GM18502 (cell line): ENCODE data around the gene MID1IP1.

ENCODE experiments used
- ATAC-seq: cut with Tn5 transposase; IDR thresholded peaks from one replicate; pipeline ENCODE4 v1.9.1; 2021; ENCODE audit warnings: mild to moderate bottlenecking; ENCODE audit not compliant: unreplicated experiment, poor library complexity

MID1IP1 gene

DNA sequence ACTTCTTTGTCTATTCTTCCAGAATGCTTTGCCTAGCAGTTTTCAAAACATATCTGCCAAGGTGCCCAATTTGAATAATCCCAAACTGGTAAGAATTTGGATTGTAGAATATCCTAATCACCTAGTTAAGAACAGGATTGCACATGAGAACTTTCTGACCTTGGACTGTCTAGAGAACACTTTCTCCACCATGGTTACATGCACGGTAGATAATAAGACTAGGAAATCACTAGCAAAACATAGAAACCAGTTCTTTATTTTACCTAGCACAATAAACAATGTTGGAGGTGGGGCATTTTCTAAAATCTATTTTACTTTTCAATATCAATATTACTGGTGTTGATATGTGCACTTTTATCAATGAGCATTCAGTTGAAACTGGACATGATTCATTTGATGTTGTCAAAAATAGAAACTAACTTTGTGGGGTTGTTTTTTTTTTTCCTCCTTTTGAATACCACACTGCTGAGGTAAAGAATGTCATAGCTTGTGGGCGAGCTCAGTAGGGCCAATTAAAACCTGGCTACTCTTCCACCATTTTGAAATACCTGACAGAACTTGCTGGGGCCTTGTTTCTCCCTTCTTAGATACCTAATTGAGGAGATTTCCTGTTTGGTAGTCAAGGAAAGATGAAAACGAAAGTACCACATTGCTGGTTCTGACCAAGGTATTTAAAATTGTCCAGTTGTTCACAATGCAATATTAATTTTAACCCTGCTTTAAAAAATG, 10.4 kb downstream of the MID1IP1 start:
- ATAC-seq: no peak

DNA sequence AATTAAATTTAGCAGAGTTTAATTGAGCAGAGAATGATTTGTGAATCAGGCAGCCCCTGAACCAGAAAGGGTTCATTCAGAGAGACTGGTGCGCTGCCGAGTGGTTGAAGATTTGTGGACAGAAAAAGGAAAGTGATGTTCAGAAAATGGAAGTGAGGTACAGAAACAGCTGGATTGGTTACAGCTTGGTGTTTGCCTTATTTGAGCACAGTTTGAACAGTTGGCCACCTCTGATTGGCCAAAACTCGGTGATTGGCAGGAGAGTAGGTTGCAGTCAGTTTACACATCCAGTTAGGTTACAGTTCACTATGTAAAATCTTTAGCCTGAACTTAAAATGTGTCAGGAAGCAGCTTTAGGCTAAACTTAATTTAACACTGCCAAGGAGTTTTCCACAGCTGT, 14.9 kb downstream of the MID1IP1 start:
- ATAC-seq: no peak

DNA sequence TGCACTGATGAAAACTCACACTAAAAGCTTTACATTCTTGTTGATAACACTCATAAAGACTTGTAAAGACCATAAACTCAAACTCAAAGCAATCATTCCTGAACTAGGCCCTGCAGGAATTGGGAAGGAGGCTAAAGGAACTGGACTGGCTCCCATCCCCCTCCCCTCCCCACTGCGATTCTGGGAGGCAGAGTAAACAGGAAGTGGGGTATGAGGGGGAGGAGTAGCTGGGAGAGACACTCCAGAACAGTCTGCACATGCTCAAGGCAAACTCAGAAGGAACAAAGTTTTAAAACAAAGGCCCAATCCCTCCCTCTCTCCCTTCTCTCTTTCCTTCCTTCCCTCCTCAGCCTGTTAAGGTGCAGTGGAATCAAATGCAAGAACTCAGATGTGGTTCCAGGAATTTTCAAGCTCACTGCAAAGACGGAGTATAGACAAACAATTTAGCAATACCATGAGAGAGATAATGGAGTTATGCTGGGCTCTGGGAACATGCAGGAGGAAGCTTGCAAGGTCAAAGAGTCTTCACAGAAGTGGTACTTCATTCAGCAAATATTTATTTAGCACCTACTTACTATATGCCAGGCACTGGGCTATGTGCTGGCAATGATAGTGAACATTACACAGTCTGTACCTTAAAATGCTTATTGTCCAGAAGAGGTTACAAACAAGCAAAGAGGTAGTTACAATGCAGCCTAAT, 15.9 kb downstream of the MID1IP1 start:
- no peak for ATAC-seq

GRCh38 chrX:38819163-38819562, 17.9 kb downstream of the MID1IP1 start:
- no peak for ATAC-seq

- ATAC-seq: no peak
These were observed 18.4 kb downstream of the MID1IP1 start for GRCh38 chrX:38819709-38820108.

- ATAC-seq: no peak
These were observed 19.5 kb downstream of the MID1IP1 start for GRCh38 chrX:38820751-38821150.

GRCh38 chrX:38824176-38824575, 22.9 kb downstream of the MID1IP1 start:
- ATAC-seq: no peak

DNA sequence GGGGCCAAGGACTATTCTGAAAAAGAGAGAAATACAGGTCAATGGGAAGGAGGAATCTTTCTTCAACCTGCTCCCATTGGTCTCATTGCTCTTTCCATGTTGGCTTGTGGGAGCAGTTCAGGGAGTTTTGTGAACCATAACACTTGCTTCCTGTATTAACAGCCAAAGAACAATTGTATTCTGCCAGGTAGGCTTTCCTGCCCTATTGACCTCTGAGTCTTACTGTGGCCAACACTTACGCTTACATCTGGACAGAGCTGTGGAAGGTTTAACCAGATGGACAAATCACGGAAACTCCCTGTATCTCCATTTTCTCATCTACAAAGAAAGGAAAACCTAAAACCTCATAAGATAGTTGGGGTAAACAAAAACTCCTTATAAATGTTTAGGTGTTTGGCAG, 30.7 kb downstream of the MID1IP1 start:
- ATAC-seq: no peak

DNA sequence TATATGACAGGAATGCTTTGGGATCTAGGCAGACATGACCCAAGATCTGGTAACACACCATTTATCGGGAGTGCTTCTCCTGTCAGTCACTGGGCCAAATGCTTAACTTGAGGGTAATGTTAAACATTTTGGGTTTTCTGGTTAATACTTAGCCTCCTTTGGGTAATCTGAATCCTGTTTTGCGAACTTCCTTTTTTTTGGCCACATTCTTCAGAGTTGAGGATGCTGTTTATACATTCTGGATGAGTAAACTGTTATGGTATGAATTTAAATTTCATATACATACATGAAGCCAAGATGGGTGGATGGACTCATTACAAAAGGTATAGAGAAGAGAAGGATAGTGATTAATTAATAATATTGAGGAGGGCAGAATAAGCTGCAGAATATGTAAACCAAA, 36.1 kb downstream of the MID1IP1 start:
- ATAC-seq: no peak

DNA sequence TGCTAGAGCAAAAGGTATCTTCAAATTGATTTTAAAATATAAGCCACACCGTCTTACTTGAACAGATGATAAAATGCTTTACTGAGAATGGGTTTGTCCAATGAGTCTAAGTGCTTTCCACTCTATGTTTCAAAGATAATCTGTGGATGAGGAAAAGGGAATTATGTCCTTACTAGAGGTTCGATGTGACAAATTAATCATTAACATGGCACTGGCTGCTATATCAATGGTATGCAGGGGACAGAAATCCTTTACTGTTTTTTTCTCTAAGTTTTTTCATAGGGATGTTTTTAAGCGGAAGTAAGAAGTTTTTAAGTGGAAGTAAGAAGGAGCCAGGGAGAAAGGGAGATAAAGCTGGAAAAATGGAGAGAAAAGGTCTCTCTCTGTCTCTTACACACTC, 38.0 kb downstream of the MID1IP1 start:
- ATAC-seq: no peak

DNA sequence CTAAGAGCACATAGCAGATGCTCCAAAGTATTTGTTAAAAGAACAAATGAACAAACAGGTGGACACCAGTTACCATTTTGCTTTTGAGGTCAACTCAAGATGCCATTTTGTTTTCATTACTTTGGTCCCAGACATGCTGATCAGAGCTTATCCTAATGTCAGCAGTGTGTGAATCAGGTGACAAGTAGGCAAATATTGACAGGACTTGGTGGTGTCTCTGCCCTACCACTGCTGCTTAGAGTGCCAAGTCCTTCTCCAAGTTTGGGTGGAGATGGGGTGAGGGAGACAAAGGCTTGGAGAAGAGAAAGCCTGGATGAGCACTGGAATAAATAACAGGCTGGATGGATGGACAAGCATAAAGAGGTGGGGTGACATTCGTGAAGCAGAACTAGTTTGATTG, 38.7 kb downstream of the MID1IP1 start:
- ATAC-seq: no peak

GRCh38 chrX:38841750-38842149, 40.5 kb downstream of the MID1IP1 start:
- ATAC-seq: no peak

DNA sequence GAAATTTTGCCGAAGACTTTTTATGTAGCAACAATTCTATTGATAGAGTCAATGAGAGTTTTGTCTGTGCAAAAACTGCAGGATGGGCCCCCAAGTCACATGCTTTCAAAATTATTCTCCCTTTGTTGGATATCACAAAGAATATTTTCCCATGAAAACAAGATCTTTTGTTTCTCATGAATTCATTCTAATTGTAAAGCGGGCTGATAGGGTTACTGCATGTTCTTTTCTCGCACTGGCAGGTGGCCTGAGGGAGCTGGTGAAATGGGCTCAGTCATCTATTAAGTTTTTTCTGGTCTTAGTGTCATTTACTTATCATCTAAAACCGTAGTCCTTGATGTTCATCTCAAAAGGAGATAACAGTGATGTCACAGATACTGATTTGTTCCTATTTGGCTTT, 44.2 kb downstream of the MID1IP1 start:
- no peak for ATAC-seq

- ATAC-seq: no peak
These were observed 46.1 kb downstream of the MID1IP1 start for GRCh38 chrX:38847206-38847902.

- ATAC-seq: no peak
These were observed 46.6 kb downstream of the MID1IP1 start for GRCh38 chrX:38847903-38848230.

- no peak for ATAC-seq
These were observed 47.6 kb downstream of the MID1IP1 start for GRCh38 chrX:38848671-38849455.

GRCh38 chrX:38850807-38851544, 49.7 kb downstream of the MID1IP1 start:
- ATAC-seq: no peak

DNA sequence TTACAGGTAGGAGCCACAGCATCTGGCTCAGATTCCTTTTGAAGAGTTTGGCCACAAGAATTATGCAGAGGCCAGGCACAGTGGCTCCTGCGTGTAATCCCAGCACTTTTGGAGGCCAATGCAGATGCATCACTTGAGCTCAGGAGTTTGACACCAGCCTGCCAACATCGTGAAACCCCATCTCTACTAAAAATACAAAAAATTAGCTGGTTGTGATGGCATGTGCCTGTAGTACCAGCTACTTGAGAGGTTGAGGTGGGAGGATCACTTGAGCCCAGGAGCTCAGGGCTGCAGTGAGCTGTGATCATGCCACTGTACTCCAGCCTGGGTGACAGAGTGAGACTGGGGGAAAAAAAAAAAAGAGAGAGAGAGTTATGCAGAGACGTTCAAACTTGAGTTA, 53.0 kb downstream of the MID1IP1 start:
- no peak for ATAC-seq
